GM12878 (cell line): ENCODE data around the gene SMIM44. TPM values are rescaled to one million over a fixed set of nuclear protein-coding genes. Genes with fewer than 3 reads are reported as not detected.

Experiments used
- ATAC-seq: fragments of 200-7000 bp; cut with Tn5 transposase; 3 replicates; pipeline ENCODE4 v1.9.1; 2020; ENCODE audit warnings: mild to moderate bottlenecking, moderate library complexity
- BruUV-seq: library from RNA; stranded (reverse); fragments of 400-500 nt; replicated peaks from 2 replicates; lab custom pipeline; 2021; lab: Mats Ljungman, UMichigan
- CTCF ChIA-PET: fragments of 300-600 bp; sonication (Branson Sonifier 250); formaldehyde crosslinking; extraction: SDS; loops from one replicate; lab custom pipeline; 2021; ENCODE audit warnings: inconsistent platforms; lab: Yijun Ruan, JAX
- POLR2A ChIA-PET: fragments of 350-600 bp; formaldehyde crosslinking; extraction: SDS; loops from one replicate; lab custom pipeline; 2021; ENCODE audit warnings: inconsistent platforms; lab: Charles Lee
- RAD21 ChIA-PET: fragments of 300-600 bp; sonication (Branson Sonifier 250); formaldehyde crosslinking; loops from one replicate; lab custom pipeline; 2023; ENCODE audit warnings: antibody characterized with exemption; ENCODE audit not compliant: unreplicated experiment; lab: Charles Lee
- SMC1A ChIA-PET: fragments of 300-600 bp; sonication (Branson Sonifier 250); formaldehyde crosslinking; loops from one replicate; lab custom pipeline; 2023; ENCODE audit not compliant: unreplicated experiment, uncharacterized antibody; lab: Charles Lee
- DNase-seq: peaks from one replicate; pipeline ENCODE4 v3.0.0-alpha.2; 2011; ENCODE audit warnings: low read depth, low spot score
- FAIRE-seq: peaks from 3 replicates; lab custom pipeline; 2011; peaks lifted over from hg19 to GRCh38; lab: Jason Lieb, UNC
- H2AFZ ChIP-seq: 2 replicates; pipeline ENCODE4 v1.6.0; 2011; ENCODE audit warnings: low read depth, low read length, control low read depth; ENCODE audit not compliant: control insufficient read depth
- H3K27ac ChIP-seq: 2 replicates; pipeline ENCODE4 v1.5.1; 2011; ENCODE audit warnings: control low read depth; ENCODE audit not compliant: control insufficient read depth, insufficient read depth
- H3K27me3 ChIP-seq, 2 experiments: replicated peaks in 1 of 2; 2 replicates each; pipeline versions ENCODE4 v1.6.0 to v1.6.1; 2011; ENCODE audit warnings: low read length in 1 of 2; ENCODE audit not compliant: control insufficient read depth in 2 of 2, insufficient read depth in 2 of 2
- H3K36me3 ChIP-seq, 2 experiments: 2 replicates each; pipeline ENCODE4 v1.5.1; 2011; ENCODE audit warnings: low read length in 1 of 2; ENCODE audit not compliant: control insufficient read depth in 2 of 2, insufficient read depth in 2 of 2
- H3K4me1 ChIP-seq: 2 replicates; pipeline ENCODE4 v1.6.1; 2011; ENCODE audit warnings: mild to moderate bottlenecking, low read length, moderate library complexity, mixed read lengths; ENCODE audit not compliant: control insufficient read depth, insufficient read depth
- H3K4me2 ChIP-seq: 2 replicates; pipeline ENCODE4 v1.6.0; 2011; ENCODE audit warnings: control low read depth; ENCODE audit not compliant: control insufficient read depth, insufficient read depth
- H3K4me3 ChIP-seq: fragments of 200-600 bp; sonication (generic); 2 replicates; pipeline ENCODE4 v1.5.1; 2016
- H3K79me2 ChIP-seq: 2 replicates; pipeline ENCODE4 v1.6.0; 2011; ENCODE audit warnings: low read length; ENCODE audit not compliant: control insufficient read depth, insufficient read depth
- H3K9ac ChIP-seq: 2 replicates; pipeline ENCODE4 v1.8.0; 2011; ENCODE audit warnings: low read length, control low read depth, mixed read lengths; ENCODE audit not compliant: control insufficient read depth, insufficient read depth
- H3K9me3 ChIP-seq: replicated peaks from 3 replicates; pipeline ENCODE4 v1.5.1; 2011; ENCODE audit warnings: mild to moderate bottlenecking, low read length; ENCODE audit not compliant: control insufficient read depth, insufficient read depth
- H4K20me1 ChIP-seq: 2 replicates; pipeline ENCODE4 v1.6.0; 2011; ENCODE audit not compliant: control insufficient read depth, insufficient read depth
- BCLAF1 ChIP-seq: fragments of 450-650 bp; IDR thresholded peaks from 2 replicates; pipeline ENCODE4 v1.6.1; 2017; ENCODE audit warnings: antibody characterized with exemption, mild to moderate bottlenecking, moderate library complexity
- BRCA1 ChIP-seq: IDR thresholded peaks from 2 replicates; pipeline ENCODE4 v1.6.1; 2011; ENCODE audit warnings: low read depth, low read length, improper control_type of control experiment
- CBX3 ChIP-seq: fragments of 200-600 bp; sonication (generic); IDR thresholded peaks from 2 replicates; pipeline ENCODE4 v1.6.1; 2016; ENCODE audit warnings: low read depth, borderline replicate concordance
- CREM ChIP-seq: IDR thresholded peaks from 2 replicates; pipeline ENCODE4 v1.6.1; 2014; ENCODE audit warnings: antibody characterized with exemption, low read depth
- JUNB ChIP-seq: IDR thresholded peaks from 2 replicates; pipeline ENCODE4 v1.6.1; 2016; ENCODE audit warnings: antibody characterized with exemption, mild to moderate bottlenecking
- MAX ChIP-seq: IDR thresholded peaks from 2 replicates; pipeline ENCODE4 v1.6.1; 2012; ENCODE audit warnings: low read depth, low read length, improper control_type of control experiment
- PKNOX1 ChIP-seq: fragments of 450-650 bp; IDR thresholded peaks from 2 replicates; pipeline ENCODE4 v1.6.1; 2016; ENCODE audit warnings: mild to moderate bottlenecking
- PML ChIP-seq: IDR thresholded peaks from 2 replicates; pipeline ENCODE4 v1.6.1; 2012; ENCODE audit warnings: low read length, inconsistent platforms
- POLR2AphosphoS5 ChIP-seq: IDR thresholded peaks from 2 replicates; pipeline ENCODE4 v1.6.1; 2011; ENCODE audit warnings: mild to moderate bottlenecking, low read length, inconsistent platforms
- RCOR1 ChIP-seq: conservative IDR thresholded peaks from 2 replicates; pipeline ENCODE4 v1.6.1; 2012; ENCODE audit warnings: low read depth, low read length, improper control_type of control experiment
- YY1 ChIP-seq: IDR thresholded peaks from 2 replicates; pipeline ENCODE4 v1.6.1; 2011; ENCODE audit warnings: low read depth, mild to moderate bottlenecking, low read length
- WGBS: methylation state at CpG from one replicate; pipeline ENCODE4 v1.1.6; 2016; ENCODE audit warnings: low lambda C conversion rate; ENCODE audit not compliant: insufficient replicate concordance, insufficient coverage; ENCODE audit errors: missing lambda C conversion rate; 5-methylcytosine and 5-hydroxymethylcytosine counted together
- in situ Hi-C: fragments of 300-500 bp; cut with MboI; formaldehyde crosslinking; loops from 9 replicates; pipeline ENCODE4 v1.14.3; 2018; ENCODE audit warnings: mixed read lengths
- intact Hi-C: fragments of 100-400 bp; cut with micrococcal nuclease; formaldehyde crosslinking; loops from one replicate; pipeline ENCODE4 v1.14.2; 2022; ENCODE audit not compliant: unreplicated experiment
- polyA plus RNA-seq, 11 experiments: library from polyadenylated mRNA; depleted of rRNA in 4 of 11; unstranded in 6 of 11; stranded (reverse) in 5 of 11; fragments of >200 nt; fragmentation: Nextera tagmentation in 4 of 11; fragmentation: Illumina TruSeq in 1 of 11; extraction: Ambion mirVana in 4 of 11; extraction: Trizol in 1 of 11; gene quantifications; 1 replicate in 1 of 11; 2 replicates in 10 of 11; pipeline versions ENCODE4 v1.2.1 to v1.2.3, GENCODE V29; 2011 to 2016; ENCODE audit warnings: inconsistent platforms in 2 of 11, missing spikeins in 2 of 11, low read depth in 1 of 11
- total RNA-seq, 4 experiments: library from RNA; depleted of rRNA in 3 of 4; stranded (reverse); fragments of >200 nt in 3 of 4; fragmentation: Illumina TruSeq in 1 of 4; extraction: Trizol in 1 of 4; gene quantifications; 2 replicates each; pipeline versions ENCODE4 v1.2.1 to v1.2.3, GENCODE V29; 2013 to 2021

The SMIM44 gene
- total and polyA plus RNA-seq, 10 of the 15 experiments (the other 5 are each of a cell fraction or from before 2014, with no cell fraction given) = not detected

GRCh38 chr19:3479177-3479833, 3.9 kb downstream of the SMIM44 start:
- Histone ChIP-seq H4K20me1 (no peaks in the 10 kb centered on the region), H3K27ac (no peak overlapping the region), H3K79me2 (no peaks in the 10 kb centered on the region), H3K36me3 (no peaks in the 10 kb centered on the region), H3K4me3 (no peak overlapping the region), H3K4me1 (no peaks in the 10 kb centered on the region), H3K4me2 (no peak overlapping the region), H3K27me3 (peaks cover 0 to 2% of the 10 kb centered on the region in 2 experiments; a peak in 3 of 4 replicates), H2AFZ (no peak overlapping the region), H3K9me3 (no peaks in the 10 kb centered on the region; the same call in 2 of the 3 replicates), H3K9ac (no peak overlapping the region)
- ATAC-seq (peak; percentile 67), DNase-seq (no peak), FAIRE-seq (no peak)
- SMC1A ChIA-PET = no interaction called here
- CTCF ChIA-PET = interaction anchor here (0.6 to 2.1 kb wide), 4 partner anchors 10 to 175 kb away, joined by 3 to 9 read pairs (median 4); no protein-coding TSS in a partner anchor
- BruUV-seq = no TSS peak
- TF ChIP-seq MAX (no peak), BRCA1 (no peak)
- POLR2A ChIA-PET = interaction anchor here (0.6 kb wide), 1 partner anchor 169 kb away, joined by 3 read pairs; no protein-coding TSS in a partner anchor
- RAD21 ChIA-PET = interaction anchor here (1.0 kb wide), 1 partner anchor 203 kb away, joined by 4 read pairs; no protein-coding TSS in a partner anchor
- in situ Hi-C loops = no loop called here
- WGBS = 5% methylated on average over 6 of the region's 7 CpGs
- intact Hi-C loops = no loop called here

- H3K4me1 ChIP-seq = no peaks in the 10 kb centered on the region
- ATAC-seq (no peak), FAIRE-seq (no peak), DNase-seq (no peak)
- no peaks in the 10 kb centered on the region for H4K20me1 ChIP-seq
- no peak overlapping the region for H2AFZ ChIP-seq
- ChIA-PET SMC1A (no interaction called here), RAD21 (interaction anchor here (1.0 kb wide), 1 partner anchor 202 kb away, joined by 4 read pairs; no protein-coding TSS in a partner anchor), CTCF (interaction anchor here (0.6 to 2.1 kb wide), 3 partner anchors 9 to 174 kb away, joined by 3 to 9 read pairs (median 6); no protein-coding TSS in a partner anchor), POLR2A (interaction anchor here (0.6 kb wide), 1 partner anchor 170 kb away, joined by 3 read pairs; no protein-coding TSS in a partner anchor)
- BruUV-seq = no TSS peak
- in situ Hi-C loops = no loop called here
- H3K27ac ChIP-seq = no peak overlapping the region
- no peak overlapping the region for H3K4me3 ChIP-seq
- intact Hi-C loops = no loop called here
- H3K4me2 ChIP-seq = no peak overlapping the region
- 15% methylated on average over 17 of the region's 27 CpGs for WGBS
- no peaks in the 10 kb centered on the region; the same call in 2 of the 3 replicates for H3K9me3 ChIP-seq
- no peaks in the 10 kb centered on the region for H3K79me2 ChIP-seq
- H3K27me3 ChIP-seq = peaks cover 0 to 2% of the 10 kb centered on the region in 2 experiments; a peak in 3 of 4 replicates
- no peak overlapping the region for H3K9ac ChIP-seq
- no peaks in the 10 kb centered on the region for H3K36me3 ChIP-seq
- TF ChIP-seq PML (no peak), PKNOX1 (no peak), BCLAF1 (no peak), CREM (no peak), CBX3 (no peak), RCOR1 (no peak), YY1 (no peak), JUNB (no peak), POLR2AphosphoS5 (no peak)
Observed at GRCh38 chr19:3478409-3479176, 4.6 kb downstream of the SMIM44 start.
